HG03558 (cell line): ENCODE data around the gene DOCK1.

ENCODE experiments used
- ATAC-seq: cut with Tn5 transposase; IDR thresholded peaks from one replicate; pipeline ENCODE4 v1.9.1; 2021; ENCODE audit warnings: moderate number of reproducible peaks; ENCODE audit not compliant: unreplicated experiment; ENCODE audit errors: extremely low read depth

The DOCK1 gene

DNA sequence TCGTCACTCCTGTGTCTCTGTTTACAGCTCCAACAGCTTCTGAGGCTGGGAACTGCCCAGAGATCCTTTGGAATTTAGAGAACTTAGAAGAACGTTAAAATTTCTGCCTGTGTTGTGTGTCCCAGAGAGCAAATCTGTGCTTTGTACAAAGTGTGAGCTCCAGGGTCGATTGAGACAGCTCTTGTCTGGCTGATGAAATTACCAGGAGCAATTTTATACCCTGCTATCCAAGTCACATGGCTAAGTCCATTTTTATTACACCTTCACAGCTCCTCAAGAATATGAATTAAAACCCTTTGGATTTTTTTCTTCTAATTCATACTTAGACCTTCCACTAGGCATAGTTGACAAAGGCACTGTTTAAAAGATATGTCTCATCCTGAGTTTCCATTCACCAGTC is 337.7 kb downstream of the DOCK1 start:
- ATAC-seq = no peak

DNA sequence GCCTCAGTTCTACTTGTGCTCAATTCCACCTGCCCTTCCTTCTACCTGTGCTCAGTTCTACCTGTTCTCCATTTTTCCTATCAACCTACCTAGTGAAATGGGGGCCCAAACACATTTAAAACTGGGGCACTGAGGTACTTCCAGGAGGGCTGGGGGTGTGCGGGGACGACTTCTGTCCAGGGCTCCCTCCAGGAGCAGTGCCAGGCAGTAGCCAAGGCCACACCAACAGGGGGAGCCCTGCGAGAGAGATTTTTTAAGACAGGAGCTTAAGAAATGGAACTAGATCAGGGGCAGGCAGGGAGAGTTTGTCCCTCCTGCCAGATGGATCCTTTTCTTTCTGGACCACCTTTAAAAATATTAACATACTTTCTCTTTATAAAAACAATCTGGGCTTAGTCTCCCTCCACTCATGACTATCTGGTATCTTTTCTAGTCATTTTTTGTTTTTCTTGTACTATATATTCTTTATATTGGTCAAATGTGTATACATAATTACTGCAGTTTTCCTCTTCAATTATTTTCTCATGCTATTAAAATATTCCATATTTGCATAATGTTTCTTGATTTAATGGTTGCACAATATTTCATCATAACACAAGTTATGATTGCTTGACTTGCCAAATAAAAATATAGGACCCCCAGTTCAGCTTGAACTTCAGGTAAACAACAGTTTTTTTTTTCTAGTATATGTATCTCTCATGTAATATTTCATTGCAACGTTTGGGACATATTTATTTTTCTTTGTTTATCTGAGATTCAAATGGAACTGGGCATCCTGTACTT is 338.5 kb downstream of the DOCK1 start:
- ATAC-seq = no peak

DNA sequence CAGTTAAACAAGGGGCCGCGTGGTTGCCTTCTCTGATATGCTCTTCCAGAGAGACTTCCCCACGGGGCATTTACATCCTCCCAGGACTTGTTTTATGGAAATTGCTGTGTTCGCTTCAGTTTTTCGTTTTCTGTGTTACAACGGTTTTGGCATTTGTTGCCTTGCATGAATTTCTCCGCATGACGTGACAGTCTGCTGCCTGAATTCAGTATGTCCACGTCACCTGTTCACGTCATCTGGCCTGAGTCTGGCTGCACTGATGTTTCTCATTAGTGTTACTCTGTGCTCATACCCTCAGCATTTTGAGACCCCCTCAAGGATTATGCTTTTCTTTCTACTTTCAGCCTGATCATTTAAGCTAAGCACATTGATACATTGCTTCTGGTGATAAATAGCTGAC is 340.2 kb downstream of the DOCK1 start:
- ATAC-seq = no peak

- ATAC-seq = no peak
Observed at GRCh38 chr10:127250031-127250430, 344.8 kb downstream of the DOCK1 start.

- no peak for ATAC-seq
Observed at GRCh38 chr10:127252818-127253217, 347.6 kb downstream of the DOCK1 start.

GRCh38 chr10:127254276-127254675 is 349.0 kb downstream of the DOCK1 start:
- ATAC-seq = no peak

- no peak for ATAC-seq
Observed at GRCh38 chr10:127257395-127257794, 352.2 kb downstream of the DOCK1 start.

GRCh38 chr10:127259347-127259746 is 354.1 kb downstream of the DOCK1 start:
- no peak for ATAC-seq

DNA sequence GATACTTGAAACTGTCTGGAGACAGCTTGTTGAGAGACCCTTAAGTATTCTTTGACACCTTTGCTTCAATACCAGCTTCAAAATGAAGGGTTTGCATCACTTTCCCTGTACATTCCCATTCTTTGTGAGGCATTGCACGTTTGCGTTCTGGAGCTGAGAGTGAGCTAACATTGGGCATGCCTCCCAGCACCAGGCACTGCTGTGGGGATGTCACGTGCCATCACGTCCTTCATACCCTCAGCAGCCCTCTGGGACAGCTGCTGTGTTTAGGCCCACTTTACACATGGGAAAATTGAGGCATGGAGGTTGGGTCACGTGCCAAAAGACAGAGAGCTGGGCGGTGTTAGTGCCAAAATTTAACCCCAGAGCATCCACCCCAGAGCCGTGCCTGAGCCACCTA is 357.4 kb downstream of the DOCK1 start:
- no peak for ATAC-seq

- ATAC-seq = no peak
Observed at GRCh38 chr10:127265288-127265687, 360.1 kb downstream of the DOCK1 start.

- ATAC-seq = no peak
Observed at GRCh38 chr10:127266431-127266830, 361.2 kb downstream of the DOCK1 start.

DNA sequence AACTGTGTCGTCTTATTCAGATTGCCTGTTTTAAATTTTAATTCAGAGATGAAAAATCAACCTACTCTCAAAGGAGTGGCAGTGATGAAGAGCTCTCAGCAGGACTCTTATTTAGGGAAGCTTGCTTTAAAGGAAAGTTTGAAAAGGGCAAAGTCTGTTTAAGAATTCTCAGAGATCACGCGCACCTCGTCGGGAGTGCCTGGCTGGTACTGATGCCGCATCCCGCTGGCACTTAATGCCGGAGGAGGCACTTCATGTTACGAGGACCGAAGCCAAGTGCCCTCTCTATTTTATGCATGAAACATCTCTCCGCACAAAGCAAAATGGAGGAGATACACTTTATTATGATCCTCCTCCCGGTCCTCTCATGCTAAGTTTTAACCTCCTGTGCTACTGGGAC is 362.2 kb downstream of the DOCK1 start:
- ATAC-seq = no peak

DNA sequence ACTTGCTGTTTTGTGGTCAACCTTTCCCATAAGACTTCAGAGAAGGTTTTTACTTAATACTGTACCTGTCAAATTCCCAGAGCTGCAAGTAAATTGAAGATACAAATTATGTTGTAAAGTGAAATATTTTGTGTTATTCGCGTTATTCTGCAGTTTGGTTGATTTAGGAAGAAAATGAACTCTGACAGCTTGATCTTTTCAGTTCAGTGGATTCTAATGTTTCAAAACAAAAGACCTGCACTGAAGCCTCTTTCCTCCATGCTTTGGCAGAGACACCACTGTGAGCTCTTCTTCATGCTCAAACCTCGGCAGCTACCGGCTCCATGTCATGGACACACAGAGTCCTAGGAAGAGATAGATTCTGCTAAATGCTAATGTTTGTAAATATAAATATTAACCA is 366.8 kb downstream of the DOCK1 start:
- no peak for ATAC-seq

DNA sequence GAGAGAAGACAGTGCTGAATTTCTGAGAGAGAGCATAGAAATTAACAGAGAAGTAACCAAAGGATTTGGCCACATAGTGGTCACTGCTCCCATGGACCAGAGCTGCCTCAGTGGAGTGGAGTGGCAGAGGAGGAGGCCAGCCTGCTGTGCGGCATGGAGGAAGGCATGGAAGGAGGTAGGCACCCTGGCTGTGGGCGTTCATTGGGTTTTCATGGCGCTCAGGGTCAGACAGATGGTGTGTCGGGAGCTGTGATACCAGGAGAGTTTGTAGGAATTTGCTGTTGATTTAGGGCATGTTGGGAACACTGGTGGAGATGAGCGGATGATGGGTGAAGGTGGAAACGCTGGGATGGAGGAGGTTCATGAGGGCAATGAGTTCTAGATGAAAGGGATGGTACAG is 370.0 kb downstream of the DOCK1 start:
- no peak for ATAC-seq

DNA sequence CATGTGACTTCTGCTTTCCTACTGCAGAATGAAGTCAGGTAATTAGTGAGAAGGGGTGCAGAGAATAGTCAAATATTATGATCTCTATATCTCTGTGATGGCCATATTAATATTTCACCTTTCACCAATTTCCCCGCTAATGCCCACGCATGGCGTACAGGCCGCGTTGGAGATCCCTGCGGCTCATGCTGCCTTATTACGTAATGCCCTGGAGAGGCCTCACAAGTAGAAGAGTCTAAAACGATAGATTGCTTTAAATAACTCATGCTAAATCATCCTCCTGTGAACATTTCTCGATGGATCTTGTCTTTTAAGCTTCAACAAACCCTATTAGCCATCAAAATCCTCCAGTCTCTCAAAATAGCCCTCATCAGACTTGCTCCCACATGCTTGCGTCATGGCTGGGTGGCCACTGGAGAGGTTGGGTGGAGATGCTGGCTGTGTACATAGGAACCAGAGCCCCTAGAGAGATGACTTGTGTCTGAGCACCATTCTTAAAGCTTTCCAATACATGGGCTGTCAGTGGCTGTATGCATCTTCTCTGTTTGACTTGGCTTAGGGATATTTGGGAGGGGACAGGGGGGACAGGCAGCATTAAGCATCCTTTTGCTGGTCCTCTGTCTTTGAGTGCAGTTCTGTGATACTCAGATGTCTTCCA is 370.7 kb downstream of the DOCK1 start:
- ATAC-seq = no peak

GRCh38 chr10:127276794-127277462 is 371.7 kb downstream of the DOCK1 start:
- ATAC-seq = no peak

DNA sequence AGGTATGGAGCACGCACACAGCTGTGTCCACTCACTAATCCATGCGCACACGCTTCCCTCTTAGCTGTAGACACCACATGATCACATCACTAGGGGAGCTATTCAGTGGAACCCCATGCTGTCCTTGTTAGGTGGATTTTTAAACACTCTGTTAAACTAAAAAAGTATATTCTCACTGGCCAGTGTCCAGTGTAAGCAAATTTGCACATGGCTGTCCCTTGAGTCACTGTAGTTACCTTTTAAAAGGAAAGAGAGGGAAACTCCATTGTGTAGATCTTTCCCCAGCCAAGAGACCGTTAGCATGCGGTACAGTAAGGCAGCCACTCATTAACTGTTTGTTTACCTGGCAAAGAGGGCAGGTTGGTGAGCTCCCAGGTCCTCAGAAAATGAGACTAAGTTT is 372.8 kb downstream of the DOCK1 start:
- ATAC-seq = no peak

- no peak for ATAC-seq
Observed at GRCh38 chr10:127279334-127279774, 374.1 kb downstream of the DOCK1 start.

DNA sequence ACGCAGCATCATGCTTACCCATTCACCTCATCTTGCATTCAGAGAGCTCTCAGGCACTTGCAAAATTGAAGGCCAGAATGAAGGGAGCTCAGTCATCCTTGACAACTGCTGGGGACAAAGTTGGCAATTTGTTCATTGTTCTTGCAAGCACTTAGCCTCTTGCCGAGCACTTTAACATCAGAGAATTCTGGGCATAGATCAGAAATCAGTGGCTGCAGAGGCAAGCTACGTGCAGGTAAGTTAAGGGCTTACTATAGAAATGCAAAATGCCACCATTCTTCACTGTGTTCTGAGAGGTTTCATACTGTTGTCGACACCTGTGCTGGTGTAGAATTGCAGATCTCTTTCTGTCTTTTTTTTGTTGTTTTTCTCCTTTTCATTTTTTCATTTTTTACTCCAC is 375.2 kb downstream of the DOCK1 start:
- ATAC-seq = no peak

DNA sequence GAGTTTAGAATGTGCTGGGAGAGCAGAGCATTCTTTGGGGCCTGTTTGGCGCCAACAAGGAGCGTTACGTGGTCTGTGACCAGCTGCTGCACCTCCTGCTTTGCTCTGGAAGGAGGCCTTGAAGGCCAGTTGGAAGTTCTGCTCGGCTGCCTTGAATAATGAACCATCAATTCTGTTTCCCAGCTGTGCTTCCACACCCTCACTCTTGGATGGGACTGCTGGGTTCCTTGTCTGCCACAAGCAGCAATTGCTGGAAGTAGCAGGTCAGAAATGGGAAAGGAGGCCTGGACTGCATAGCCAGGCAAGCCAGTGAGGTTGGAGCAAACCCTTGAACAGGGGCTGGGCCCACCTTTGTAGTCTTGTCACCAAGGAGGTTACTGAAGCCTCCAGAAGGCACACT is 377.8 kb downstream of the DOCK1 start:
- ATAC-seq = no peak

- no peak for ATAC-seq
Observed at GRCh38 chr10:127283576-127283975, 378.3 kb downstream of the DOCK1 start.
